ENCODE results near the gene USP7.
A peak's percentile ranks its signal among the peaks of the same experiment; 100 is the strongest.
"Not testable (repeated sequence)": the region's sequence is repeated elsewhere in the genome, so short reads cannot be mapped to it uniquely, and the experiment has no call there.

Gene USP7

GRCh38 chr16:8972843-8973586 is 9.3 kb upstream of the USP7 start:
- no peak for DNase-seq

- no peak for DNase-seq
Measured at GRCh38 chr16:8971416-8971815, 7.7 kb upstream of the USP7 start.

- not testable (repeated sequence) for DNase-seq
Measured at GRCh38 chr16:8969202-8969897, 5.6 kb upstream of the USP7 start.

- not testable (repeated sequence) for DNase-seq
Measured at GRCh38 chr16:8968054-8968453, 4.3 kb upstream of the USP7 start.

- DNase-seq: no peak
Measured at GRCh38 chr16:8967132-8967821, 3.6 kb upstream of the USP7 start.

GRCh38 chr16:8966817-8967131 is 3.1 kb upstream of the USP7 start:
- DNase-seq: no peak

GRCh38 chr16:8964462-8964861 is 756 bp upstream of the USP7 start:
- no peak for DNase-seq

- DNase-seq: no peak
Measured at GRCh38 chr16:8963010-8963820, 491 bp downstream of the USP7 start.

GRCh38 chr16:8962393-8963009 is 1.2 kb downstream of the USP7 start:
- DNase-seq: peak; percentile 55

GRCh38 chr16:8961811-8962390 is 1.8 kb downstream of the USP7 start:
- DNase-seq: peak; percentile 19

- no peak for DNase-seq
Measured at GRCh38 chr16:8960788-8961109, 3.0 kb downstream of the USP7 start.

- peak; percentile 67 for DNase-seq
Measured at GRCh38 chr16:8959921-8960787, 3.6 kb downstream of the USP7 start.

- peak; percentile 52 for DNase-seq
Measured at GRCh38 chr16:8958344-8959167, 5.2 kb downstream of the USP7 start.

- no peak for DNase-seq
Measured at GRCh38 chr16:8957509-8958157, 6.1 kb downstream of the USP7 start.

GRCh38 chr16:8957063-8957397 is 6.7 kb downstream of the USP7 start:
- no peak for DNase-seq

GRCh38 chr16:8956265-8957062 is 7.2 kb downstream of the USP7 start:
- no peak for DNase-seq

GRCh38 chr16:8955828-8956227 is 7.9 kb downstream of the USP7 start:
- DNase-seq: no peak

- no peak for DNase-seq
Measured at GRCh38 chr16:8953064-8953463, 10.6 kb downstream of the USP7 start.

- DNase-seq: no peak
Measured at GRCh38 chr16:8952281-8952751, 11.4 kb downstream of the USP7 start.

All from activated CD4-positive, alpha-beta T cell treated with anti-CD3 and anti-CD28 coated beads, Interleukin-2, Interleukin-6, amounts not matched to agents 100 ng/mL and 50 ng/mL, durations not matched to agents 16 hours and 8 hours (primary cell).